ENCODE data around the gene EPDR1.

Gene EPDR1

GRCh38 chr7:37982423-37982822 is 62.0 kb downstream of the EPDR1 start:
- DNase-seq = no peak

- no peak for DNase-seq
Observed at GRCh38 chr7:37984750-37985390, 64.4 kb downstream of the EPDR1 start.

- DNase-seq = no peak
Observed at GRCh38 chr7:37986908-37987330, 66.5 kb downstream of the EPDR1 start.

GRCh38 chr7:37987732-37988131 is 67.3 kb downstream of the EPDR1 start:
- no peak for DNase-seq

GRCh38 chr7:37988721-37989650 is 68.5 kb downstream of the EPDR1 start:
- DNase-seq = no peak

- no peak for DNase-seq
Observed at GRCh38 chr7:37990337-37990736, 69.9 kb downstream of the EPDR1 start.

- no peak for DNase-seq
Observed at GRCh38 chr7:37993060-37993501, 72.6 kb downstream of the EPDR1 start.

- DNase-seq = no peak
Observed at GRCh38 chr7:37999673-38000072, 79.2 kb downstream of the EPDR1 start.

- no peak for DNase-seq
Observed at GRCh38 chr7:38000272-38000671, 79.8 kb downstream of the EPDR1 start.

Measured in SHP77 (cell line).